ENCODE results near the gene NCKIPSD. TPM values are rescaled to one million over a fixed set of nuclear protein-coding genes. Genes with fewer than 3 reads are reported as not detected.
"Not testable (repeated sequence)": the region's sequence is repeated elsewhere in the genome, so short reads cannot be mapped to it uniquely, and the experiment has no call there.

The NCKIPSD gene
- total RNA-seq: 23.8 and 45.5 TPM in 2 replicates
- 28.6 TPM for polyA plus RNA-seq (2012)

DNA sequence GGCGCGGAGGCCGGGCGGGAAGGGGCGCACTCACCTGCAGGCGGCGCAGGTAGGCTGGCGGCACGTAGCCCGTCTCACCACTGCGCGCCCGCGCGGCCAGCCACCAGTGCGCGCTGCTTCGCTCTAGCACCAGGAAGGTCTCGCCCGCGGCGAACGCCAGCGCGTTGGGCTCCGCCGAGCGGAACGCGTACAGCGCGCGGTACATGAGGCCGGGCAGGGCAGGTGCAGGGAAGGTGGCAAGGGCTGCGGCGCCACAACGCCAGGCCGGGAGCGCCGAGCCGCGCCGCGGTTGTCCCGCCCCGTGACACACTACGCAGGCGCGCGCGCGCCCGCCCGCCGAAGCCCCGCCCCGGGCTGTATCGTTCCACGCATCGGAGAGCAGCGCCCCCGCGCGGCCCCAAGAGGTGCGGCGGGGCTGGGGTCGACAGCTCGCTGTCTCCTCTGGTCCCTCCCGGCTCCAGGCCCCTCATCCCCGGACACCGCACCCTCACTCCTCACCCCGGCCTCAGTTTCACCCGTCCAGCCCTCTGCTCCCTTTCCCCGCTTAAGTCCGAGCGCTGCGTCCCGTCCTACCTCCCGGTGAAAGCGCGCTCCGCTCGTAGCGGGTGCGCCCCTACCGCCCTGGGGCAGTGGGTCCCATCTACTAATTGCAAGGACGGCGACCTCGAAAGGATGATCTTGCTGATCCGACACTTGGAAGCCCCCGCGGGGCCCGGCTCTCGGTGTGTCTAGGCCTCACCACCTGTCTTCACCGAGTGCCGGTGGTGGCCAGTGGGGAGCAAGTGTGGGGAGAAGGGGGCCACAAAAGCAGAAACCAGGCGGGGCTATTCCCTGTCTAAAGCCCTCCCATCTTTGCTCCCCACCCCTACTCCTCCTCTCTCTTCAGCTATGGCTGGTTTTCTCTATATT, at the start of gene NCKIPSD:
TSS of gene NCKIPSD (minus strand) at position 313 of the 909 bp plus-strand sequence. CDS start at position 205, 108 bp downstream.
- peak; percentile 87 for DNase-seq (ENCODE audit: low read depth)

DNA sequence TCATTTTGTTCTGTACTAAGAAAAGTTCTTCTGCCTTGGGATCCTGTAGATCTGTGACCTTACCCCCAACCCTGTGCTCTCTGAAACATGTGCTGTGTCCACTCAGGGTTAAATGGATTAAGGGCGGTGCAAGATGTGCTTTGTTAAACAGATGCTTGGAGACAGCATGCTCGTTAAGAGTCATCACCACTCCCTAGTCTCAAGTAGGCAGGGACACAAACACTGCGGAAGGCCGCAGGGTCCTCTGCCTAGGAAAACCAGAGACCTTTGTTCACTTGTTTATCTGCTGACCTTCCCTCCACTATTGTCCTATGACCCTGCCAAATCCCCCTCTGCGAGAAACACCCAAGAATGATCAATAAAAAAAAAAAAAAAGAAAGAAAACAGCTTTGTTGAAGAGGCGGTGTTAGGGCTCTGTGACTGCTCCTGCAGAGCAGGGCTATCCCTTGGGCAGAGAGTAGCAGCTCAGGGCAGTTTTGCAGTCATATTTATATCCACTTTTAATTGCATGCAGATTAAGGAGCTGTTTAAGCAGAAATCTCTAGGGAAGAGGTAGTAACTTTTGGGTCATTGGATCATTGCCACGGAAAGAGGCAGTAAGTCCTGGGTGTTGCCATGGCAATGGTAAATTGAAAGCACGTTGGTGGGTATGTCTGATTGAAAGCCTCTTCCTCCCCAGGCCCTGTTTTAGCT, 49.5 kb upstream of the NCKIPSD start:
- DNase-seq (ENCODE audit: low read depth): not testable (repeated sequence)

GRCh38 chr3:48734541-48734940, 48.8 kb upstream of the NCKIPSD start:
- not testable (repeated sequence) for DNase-seq (ENCODE audit: low read depth)

DNA sequence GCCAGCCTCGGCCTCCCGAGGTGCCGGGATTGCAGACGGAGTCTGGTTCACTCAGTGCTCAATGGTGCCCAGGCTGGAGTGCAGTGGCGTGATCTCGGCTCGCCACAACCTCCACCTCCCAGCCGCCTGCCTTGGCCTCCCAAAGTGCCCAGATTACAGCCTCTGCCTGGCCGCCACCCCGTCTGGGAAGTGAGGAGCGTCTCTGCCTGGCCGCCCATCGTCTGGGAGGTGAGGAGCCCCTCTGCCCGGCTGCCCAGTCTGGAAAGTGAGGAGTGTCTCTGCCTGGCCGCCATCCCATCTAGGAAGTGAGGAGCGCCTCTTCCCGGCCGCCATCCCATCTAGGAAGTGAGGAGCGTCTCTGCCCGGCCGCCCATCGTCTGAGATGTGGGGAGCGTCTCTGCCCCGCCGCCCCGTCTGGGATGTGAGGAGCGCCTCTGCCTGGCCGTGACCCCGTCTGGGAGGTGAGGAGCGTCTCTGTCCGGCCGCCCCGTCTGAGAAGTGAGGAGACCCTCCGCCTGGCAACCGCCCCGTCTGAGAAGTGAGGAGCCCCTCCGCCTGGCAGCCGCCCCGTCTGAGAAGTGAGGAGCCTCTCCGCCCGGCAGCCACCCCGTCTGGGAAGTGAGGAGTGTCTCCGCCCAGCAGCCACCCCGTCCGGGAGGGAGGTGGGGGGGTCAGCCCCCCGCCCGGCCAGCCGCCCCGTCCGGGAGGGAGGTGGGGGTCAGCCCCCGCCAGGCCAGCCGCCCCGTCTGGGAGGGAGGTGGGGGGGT, 48.2 kb upstream of the NCKIPSD start:
- not testable (repeated sequence) for DNase-seq (ENCODE audit: low read depth)

GRCh38 chr3:48727511-48727910, 41.8 kb upstream of the NCKIPSD start:
- peak; percentile 54 for DNase-seq (ENCODE audit: low read depth)

DNA sequence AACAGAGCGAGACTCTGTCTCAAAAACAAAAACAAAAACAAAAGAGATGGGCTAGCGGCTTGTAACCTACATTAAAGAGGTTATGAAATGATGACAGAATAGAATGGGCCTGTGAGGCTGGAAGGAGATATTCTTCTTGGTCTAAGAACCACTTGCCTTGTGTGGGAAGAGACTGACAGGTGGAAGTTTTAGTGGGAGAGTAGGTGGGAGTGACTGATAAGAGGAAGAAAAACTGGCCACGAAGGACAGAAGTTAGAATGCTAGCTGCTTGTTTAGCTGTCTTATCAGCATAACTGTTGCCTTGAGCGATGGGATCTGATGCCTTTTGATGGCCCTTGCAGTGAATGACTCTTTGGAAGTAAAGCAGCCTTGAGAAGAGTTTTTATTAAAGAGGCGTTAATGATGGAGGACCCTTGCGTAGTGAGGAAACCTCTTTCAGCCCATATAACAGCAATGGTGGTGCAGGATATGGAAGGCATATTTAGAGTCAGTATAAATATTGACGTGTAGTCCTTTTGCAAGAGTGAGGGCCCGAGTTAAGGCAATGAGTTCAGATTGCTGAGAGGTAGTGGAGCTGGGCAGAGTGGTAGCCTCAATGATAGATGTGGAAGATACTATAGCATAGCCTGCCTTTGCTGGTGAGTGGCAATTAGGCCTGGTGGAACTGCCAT, 39.6 kb upstream of the NCKIPSD start:
- not testable (repeated sequence) for DNase-seq (ENCODE audit: low read depth)

DNA sequence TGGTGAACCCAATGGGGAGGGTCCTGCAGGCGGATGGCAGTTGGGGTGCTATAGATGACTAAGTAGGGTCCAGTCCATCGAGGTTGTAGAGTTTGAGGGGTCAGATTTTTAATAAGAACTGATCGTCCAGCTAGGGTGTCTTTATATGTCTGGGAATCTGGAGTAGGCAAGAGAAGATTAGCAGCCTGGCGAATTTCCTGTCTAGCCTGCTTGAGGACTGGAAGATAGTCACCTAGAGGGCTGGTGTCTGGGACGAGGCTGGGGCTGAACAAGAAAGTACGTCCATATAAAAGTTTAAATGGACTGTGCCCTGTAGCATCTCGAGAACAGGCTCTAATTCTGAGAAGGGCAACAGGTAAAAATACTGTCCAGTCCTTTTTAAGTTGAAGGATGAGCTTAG, 38.0 kb upstream of the NCKIPSD start:
- no peak for DNase-seq (ENCODE audit: low read depth)

DNA sequence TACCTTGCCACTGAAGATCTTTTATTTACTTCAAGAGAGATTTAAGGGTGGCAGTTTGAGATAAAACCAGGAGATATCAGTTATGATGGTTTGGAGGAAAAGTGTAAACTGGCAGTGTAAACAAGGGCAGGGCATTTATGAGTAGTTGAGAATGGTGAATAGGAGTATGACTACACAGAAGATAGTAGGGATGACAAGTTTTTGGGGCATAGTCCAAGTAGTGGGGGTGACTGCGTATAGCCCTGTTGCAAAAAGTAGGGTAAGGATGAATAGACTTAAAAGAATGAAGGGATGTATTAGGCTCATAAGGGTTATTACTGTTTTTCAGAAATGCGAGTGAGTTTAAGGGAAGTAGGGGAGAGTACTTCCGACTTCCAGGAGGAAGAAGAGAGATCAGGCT, 37.6 kb upstream of the NCKIPSD start:
- DNase-seq (ENCODE audit: low read depth): not testable (repeated sequence)

- DNase-seq (ENCODE audit: low read depth): peak; percentile 98
These were observed 31.4 kb upstream of the NCKIPSD start, which contains the start of gene IP6K2 for GRCh38 chr3:48716982-48717746. Gene IP6K2, minus strand, starts transcription at chr3:48717221. Its CDS starts 21,930 bp downstream, at chr3:48695291.

GRCh38 chr3:48716508-48716981, 30.8 kb upstream of the NCKIPSD start:
- DNase-seq (ENCODE audit: low read depth): no peak

- DNase-seq (ENCODE audit: low read depth): peak; percentile 41
These were observed 29.6 kb upstream of the NCKIPSD start for GRCh38 chr3:48715174-48715800.

- no peak for DNase-seq (ENCODE audit: low read depth)
These were observed 26.0 kb upstream of the NCKIPSD start for GRCh38 chr3:48711727-48712126.

- DNase-seq (ENCODE audit: low read depth): peak; percentile 70
These were observed 23.3 kb upstream of the NCKIPSD start for GRCh38 chr3:48709051-48709461.

DNA sequence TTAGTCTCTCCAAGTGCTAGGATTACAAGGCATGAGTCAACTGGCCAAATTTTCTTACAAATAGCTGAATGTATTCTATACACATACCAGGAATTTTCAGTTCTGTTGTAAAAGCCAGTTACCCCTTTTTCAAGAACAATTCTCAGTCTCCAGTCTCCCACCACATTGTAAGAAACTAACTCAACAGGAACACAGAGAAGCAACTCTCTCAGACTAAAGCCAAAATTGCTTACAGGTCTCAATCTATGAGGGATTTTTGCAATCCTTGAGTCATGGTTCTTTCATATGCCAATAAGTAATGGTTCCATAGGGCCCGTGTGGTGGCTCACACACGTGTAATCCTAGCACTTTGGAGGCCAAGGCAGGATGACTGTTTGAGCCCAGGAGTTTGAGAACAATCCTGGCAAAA, 22.8 kb upstream of the NCKIPSD start:
- no peak for DNase-seq (ENCODE audit: low read depth)

GRCh38 chr3:48707157-48707556, 21.4 kb upstream of the NCKIPSD start:
- DNase-seq (ENCODE audit: low read depth): no peak

GRCh38 chr3:48702320-48702920, 16.7 kb upstream of the NCKIPSD start:
- DNase-seq (ENCODE audit: low read depth): no peak

GRCh38 chr3:48700731-48701405, 15.2 kb upstream of the NCKIPSD start:
- DNase-seq (ENCODE audit: low read depth): no peak

DNA sequence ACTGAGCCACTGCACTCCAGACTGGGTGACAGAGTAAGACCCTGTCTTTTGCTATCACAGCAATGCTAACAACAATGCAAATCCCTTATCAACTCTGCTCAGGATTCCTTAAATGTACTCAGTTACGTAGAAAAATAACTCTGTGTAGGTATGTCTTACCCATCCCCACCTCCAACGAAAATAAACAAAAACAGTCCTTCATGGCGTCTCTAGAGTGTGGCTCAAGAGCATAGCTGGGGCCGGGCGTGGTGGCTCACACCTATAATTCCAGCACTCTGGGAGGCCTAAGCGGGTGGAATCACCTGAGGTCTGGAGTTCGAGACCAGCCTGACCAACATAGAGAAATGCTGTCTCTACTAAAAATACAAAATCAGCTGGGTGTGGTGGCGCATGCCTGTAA, 13.2 kb upstream of the NCKIPSD start:
- no peak for DNase-seq (ENCODE audit: low read depth)
